Fibroblast of mammary gland (primary cell): ENCODE results near the gene TPRG1L.

Experiments
- DNase-seq: peaks from one replicate; pipeline ENCODE4 v3.0.0-alpha.2; 2010; ENCODE audit warnings: low read depth
- H3K4me3 ChIP-seq: 2 replicates; pipeline ENCODE4 v1.5.1; 2011; ENCODE audit warnings: low read depth, mild to moderate bottlenecking, low read length, moderate library complexity; ENCODE audit not compliant: control insufficient read depth
- CTCF ChIP-seq: conservative IDR thresholded peaks from 2 replicates; pipeline ENCODE4 v1.5.1; 2011; ENCODE audit warnings: low read depth, low read length, inconsistent platforms; ENCODE audit not compliant: control insufficient read depth, insufficient read depth

TPRG1L gene

GRCh38 chr1:3639397-3639911 lies 14.6 kb downstream of the TPRG1L start:
- no peak for TF ChIP-seq CTCF
- no peak overlapping the region for H3K4me3 ChIP-seq
- no peak for DNase-seq

- no peak for TF ChIP-seq CTCF
- no peak for DNase-seq
- no peak overlapping the region for H3K4me3 ChIP-seq
Observed at GRCh38 chr1:3640121-3640837, 15.5 kb downstream of the TPRG1L start.

- no peak for TF ChIP-seq CTCF
- no peak for DNase-seq
Observed at GRCh38 chr1:3641046-3641760, 16.4 kb downstream of the TPRG1L start.

GRCh38 chr1:3641816-3642215 lies 17.0 kb downstream of the TPRG1L start:
- TF ChIP-seq CTCF: no peak
- no peak overlapping the region for H3K4me3 ChIP-seq
- DNase-seq: no peak

More at GRCh38 chr1:3641046-3641760, 16.4 kb downstream of the TPRG1L start:
- H3K4me3 ChIP-seq: no peak overlapping the region

GRCh38 chr1:3642919-3643675 lies 18.3 kb downstream of the TPRG1L start:
- no peak for TF ChIP-seq CTCF
- DNase-seq: no peak
- H3K4me3 ChIP-seq: no peak overlapping the region

- no peak for TF ChIP-seq CTCF
- no peak overlapping the region for H3K4me3 ChIP-seq
- no peak for DNase-seq
Observed at GRCh38 chr1:3644273-3644672, 19.5 kb downstream of the TPRG1L start.
